SW480 (cell line): ENCODE measurements around the gene IRS2.
"Not testable (repeated sequence)": the region's sequence is repeated elsewhere in the genome, so short reads cannot be mapped to it uniquely, and the experiment has no call there.

ENCODE experiments used
- DNase-seq: peaks from one replicate; pipeline ENCODE4 v3.0.0-alpha.2; 2016; ENCODE audit warnings: low spot score

Gene IRS2

DNA sequence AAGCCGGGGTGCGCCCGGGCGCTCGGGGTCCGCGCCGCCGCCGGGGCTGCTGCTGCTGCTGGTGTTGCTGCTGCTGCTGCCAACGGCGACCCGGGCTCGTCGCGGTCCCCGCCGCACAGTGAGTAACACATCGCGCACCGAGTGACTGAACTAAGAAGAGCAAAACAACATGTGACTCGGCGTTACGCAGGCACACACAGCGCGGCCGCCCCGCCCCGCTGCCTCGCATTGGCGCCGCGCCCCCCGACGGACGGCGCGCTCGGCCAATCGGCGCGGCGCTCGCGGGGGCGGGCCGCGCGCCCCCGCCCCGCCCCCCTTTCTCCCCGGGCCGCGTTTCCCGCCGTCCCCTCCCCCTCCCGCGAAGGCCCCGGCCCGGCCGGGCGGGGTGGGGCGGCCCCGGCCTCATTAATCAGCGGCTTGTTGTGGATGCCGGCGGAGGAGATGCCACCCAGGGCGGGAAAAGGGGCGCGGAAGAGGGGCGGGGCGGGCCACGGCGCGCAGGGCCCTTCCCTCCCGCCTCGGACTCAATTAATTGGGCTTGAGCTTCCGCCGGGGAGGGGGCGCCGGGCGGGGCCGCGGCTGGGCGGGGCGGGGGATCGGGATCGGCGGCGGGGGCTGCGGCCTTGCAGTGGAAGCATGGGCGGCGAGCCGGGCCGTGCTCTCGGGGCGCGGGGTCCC lies at the start of gene IRS2:
Gene IRS2, minus strand, starts transcription at position 127 of the 678 bp plus-strand sequence. CDS start 530 bp downstream, outside the sequence.
- DNase-seq: peak; percentile 97

DNA sequence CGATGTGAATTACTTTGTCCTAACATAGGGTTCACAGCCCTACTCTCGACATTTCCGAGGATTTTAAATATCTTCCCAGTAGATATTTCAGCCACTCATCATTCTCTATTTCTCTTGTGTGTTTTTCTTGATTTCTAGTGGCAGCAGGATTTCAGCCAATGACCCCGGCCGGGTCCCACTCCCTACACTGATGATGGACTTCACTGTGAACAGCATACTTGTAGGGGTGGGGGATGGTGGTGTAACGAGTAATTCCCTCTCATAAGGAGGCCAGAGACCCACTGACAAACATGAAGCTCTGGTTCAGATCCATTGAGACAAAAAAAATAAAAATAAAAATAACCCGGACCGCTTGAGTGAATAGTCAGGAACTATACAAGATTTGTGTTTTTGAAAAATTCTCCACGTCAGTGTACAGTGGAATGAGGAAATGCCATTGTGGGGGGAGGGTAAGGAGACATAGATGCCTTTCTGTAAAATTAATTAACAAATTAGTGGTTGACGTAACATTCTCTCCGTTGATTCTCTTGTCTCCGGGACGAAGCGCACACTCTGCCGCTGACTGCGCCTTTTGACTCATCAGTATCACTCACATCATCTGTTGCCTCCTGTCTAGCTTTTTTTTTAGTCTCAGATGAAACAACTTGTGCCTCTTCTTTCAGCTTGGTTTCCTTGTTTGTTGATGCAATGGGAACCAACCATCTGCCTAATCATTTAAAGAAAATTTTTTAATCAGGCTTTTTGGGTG lies 48.8 kb upstream of the IRS2 start:
- DNase-seq: no peak

DNA sequence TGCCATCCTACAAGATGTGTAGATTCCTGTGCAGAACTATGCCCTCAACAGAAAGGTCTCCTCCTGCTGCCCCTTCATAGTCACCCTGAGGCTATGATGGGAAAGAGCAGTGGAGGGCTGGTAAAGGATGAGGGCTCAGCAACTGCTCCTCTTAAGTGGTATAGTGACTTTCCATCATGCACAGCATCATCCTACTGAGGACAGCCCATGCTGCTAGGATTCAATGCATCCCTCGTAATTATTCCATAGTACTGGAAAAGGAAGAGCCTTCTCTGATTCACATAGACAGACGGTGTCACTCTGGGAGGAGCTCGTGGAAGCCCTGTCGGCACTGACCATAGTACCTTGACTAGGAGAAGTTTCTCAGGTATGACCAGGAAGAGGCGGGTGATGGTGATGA lies 47.6 kb upstream of the IRS2 start:
- DNase-seq: no peak

- DNase-seq: no peak
Measured at GRCh38 chr13:109833071-109833470, 46.7 kb upstream of the IRS2 start.

DNA sequence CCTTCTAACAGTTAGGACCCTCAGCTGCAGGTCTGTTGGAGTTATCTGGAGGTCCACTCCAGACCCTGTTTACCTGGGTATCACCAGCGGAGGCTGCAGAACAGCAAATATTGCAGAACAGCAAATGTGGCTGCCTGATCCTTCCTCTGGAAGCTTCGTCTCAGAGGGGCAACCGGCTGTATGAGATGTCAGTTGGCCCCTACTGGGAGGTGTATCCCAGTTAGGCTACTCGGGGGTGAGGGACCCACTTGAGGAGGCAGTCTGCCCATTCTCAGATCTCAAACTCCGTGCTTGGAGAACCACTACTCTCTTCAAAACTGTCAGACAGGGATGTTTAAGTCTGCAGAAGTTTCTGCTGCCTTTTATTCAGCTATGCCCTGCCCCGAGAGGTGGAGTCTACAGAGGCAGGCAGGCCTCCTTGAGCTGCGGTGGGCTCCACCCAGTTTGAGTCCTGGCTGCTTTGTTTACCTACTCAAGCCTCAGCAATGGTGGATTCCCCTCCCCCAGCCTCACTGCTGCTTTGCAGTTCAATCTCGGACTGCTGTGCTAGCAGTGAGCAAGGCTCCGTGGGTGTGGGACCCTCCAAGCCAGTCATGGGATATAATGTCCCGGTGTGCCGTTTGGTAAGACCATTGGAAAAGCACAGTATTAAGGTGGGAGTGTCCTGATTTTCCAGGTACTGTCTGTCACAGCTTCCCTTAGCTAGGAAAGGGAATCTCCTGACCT lies 42.4 kb upstream of the IRS2 start:
- not testable (repeated sequence) for DNase-seq

DNA sequence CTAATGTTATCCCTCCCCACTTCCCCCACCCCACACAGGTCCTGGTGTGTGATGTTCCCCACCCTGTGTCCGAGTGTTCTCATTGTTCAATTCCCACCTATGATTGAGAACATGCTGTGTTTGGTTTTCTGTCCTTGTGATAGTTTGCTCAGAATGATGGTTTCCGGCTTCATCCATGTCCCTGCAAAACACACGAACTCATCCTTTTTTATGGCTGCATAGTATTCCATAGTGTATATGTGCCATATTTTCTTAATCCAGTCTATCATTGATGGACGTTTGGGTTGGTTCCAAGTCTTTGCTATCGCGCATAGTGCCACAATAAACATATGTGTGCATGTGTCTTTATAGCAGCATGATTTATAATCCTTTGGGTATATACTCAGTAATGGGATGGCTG lies 36.8 kb upstream of the IRS2 start:
- not testable (repeated sequence) for DNase-seq

GRCh38 chr13:109821103-109821502 lies 34.7 kb upstream of the IRS2 start:
- no peak for DNase-seq

DNA sequence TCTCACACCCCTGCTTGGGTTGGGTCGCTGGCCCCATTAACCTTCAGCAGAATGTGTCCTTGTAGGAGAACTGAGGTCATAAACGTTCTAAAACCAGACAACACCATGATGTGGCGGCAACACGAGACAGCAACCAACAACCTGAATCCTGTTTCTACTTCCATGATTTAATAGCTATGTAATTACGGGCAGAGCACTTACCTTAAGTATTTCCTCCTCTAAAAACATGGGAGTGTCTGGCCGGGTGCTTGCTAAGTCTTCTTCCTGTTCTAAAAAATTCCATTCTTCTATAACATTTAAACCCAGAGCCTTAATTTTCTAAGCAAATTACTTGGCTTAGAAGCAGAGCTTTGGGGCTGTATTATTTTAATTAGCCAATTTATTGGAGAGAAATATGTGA lies 33.5 kb upstream of the IRS2 start:
- DNase-seq: no peak

- no peak for DNase-seq
Measured at GRCh38 chr13:109818886-109819285, 32.5 kb upstream of the IRS2 start.

DNA sequence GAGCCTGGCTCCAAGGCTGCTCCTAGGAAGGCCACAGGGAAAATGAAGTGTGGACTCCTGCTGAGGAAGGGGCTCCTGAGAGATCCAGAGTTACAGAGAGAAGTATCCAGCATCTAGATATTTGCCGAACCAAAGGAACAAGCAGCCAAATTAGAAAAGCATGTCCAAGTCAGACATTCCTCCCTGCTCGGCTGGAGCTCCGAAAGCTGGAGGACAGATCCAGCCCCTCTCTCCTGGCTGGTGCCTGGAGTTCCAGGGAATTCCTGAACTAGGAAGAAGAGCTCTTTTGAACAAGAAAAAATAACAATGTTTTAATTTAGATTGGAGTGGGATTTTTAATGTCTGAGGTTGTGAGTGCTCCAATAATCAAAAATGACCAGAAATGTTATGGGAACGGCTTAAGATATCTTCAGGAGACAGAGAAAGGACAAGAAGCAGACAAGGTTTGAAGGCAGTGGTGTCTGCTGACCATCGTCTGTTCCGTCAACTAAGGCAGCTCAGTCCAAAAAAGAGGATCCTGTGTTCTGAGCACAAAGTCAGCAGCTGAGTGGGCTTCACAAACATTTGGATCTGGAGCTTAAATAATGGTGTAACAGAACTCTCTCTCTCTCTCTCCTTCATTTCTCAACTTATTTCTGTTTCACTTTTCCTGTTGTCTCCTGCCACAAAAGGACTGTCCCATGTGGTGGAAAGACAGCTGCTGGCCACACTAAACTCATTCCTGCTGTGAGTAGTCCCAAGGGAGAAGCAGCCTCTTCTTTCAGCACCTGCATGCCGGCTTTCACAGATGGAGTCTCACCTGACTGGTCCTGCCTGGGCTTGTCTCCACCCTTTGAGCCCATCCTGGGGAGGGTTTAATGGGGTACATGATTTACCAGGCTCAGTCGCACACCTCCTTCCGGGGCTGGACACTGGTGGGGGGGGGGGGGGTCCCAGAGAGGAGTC lies 31.5 kb upstream of the IRS2 start:
- no peak for DNase-seq

DNA sequence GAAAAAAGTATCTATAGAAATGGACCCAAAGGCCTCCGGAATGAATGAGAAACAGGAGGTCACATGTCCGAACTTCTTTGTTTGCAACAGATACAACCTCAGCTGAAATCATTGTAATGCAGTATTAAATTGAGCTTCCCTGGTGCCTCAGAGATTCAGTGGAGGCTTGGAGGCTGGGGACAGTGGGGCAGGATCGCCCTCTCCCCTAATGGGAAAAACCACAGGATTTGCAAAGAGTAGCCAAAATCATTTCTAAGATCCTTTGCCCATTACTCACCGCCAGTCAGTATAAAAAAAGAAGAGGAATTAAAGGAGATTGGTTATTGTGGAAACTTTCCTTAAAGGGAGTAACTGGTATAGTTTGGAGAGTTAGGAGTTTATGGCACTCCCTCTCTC lies 30.4 kb upstream of the IRS2 start:
- no peak for DNase-seq

GRCh38 chr13:109816112-109816807 lies 29.9 kb upstream of the IRS2 start:
- no peak for DNase-seq

DNA sequence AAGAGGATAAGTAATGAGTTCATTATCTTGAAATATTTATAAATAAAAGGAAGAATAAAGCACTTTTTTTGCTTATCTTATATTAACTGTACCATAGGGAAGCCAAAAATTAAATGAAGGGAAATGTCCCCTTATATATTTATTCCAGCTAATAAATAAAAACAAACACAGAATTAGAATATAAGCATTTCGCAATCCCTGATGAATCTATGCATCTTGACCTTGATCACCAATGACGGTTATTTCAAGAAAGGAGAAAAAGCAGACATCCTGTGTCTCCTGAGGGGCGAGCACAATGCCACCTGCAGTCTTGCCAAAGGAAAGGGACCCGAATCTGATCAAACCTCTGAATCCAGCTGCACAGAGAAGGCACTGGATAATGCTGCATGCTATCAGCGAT lies 29.3 kb upstream of the IRS2 start:
- no peak for DNase-seq

- no peak for DNase-seq
Measured at GRCh38 chr13:109813663-109814062, 27.3 kb upstream of the IRS2 start.

DNA sequence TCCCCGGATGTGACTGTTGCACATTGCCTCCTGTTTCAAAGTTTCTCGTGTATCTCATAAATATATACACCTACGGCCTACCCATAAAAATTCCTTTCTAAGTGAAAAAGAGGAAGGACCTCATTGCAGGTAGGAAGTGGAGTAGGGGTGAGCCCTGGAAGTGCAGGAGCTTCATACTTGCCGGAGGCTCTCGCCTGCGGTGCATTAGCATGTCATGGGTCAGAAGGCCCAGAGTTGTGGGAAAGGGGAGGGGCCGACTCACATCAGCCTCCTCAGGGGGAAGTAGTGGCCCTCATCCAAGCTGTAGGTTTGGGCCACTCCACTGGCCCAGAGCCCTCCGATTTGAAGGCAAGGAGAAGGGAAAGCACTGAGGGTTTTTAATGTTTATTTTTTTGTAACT lies 26.0 kb upstream of the IRS2 start:
- DNase-seq: no peak

- no peak for DNase-seq
Measured at GRCh38 chr13:109810761-109811510, 24.6 kb upstream of the IRS2 start.

DNA sequence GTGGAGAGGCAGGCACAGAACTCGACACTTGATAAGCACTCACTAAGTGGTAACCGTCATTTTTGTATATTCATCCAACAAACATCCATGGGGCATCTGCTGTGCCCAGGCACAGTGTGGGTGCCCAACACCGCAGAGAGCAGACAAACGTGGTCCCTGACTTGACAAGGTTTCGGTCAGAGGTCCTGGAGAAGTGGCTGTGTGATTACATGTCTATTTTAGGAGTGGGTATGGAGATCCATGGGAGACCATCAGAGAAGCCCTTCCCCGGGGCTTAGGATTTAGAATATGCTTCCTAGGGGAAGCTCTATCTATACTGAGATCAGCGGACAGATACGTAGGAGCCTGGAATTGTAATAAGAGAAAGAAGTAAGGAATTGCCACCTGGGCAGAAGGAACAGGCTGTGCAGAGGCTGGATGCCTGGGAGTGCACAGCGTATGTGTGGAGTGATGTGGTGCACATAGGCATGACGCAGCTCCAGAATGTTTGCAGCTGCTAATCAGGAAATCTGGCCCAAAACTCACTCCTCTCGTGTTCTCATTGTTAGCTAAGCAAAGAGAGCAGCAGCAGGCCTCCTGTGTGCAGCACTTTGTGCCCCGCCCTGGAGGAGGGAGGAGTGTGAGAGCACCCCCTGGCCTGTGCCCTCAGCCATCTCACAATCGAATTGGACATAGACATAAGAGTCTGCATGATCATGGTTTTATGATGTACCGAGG lies 23.0 kb upstream of the IRS2 start:
- DNase-seq: no peak

- no peak for DNase-seq
Measured at GRCh38 chr13:109807345-109807744, 21.0 kb upstream of the IRS2 start.

DNA sequence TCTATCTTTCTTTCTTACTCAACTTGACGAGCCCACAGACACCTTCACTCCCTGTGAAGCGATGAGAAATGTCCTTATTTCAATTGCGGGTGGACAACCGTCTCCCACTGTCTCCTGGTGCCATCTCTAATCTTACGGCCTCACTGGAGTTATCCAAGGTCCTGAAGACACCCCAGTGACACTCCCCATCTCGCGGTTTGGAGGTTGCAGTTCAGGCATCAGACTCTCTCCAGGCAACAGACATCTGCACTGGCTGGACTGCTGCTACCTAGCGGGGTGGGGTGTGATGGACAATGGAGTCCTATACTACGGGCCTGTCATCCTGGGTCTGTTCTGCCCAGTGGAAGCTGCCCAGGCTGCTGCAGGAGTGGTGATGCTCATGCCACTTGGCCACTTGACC lies 18.3 kb upstream of the IRS2 start:
- DNase-seq: no peak

GRCh38 chr13:109803825-109804224 lies 17.4 kb upstream of the IRS2 start:
- DNase-seq: peak; percentile 86
